MCF 10A (cell line): ENCODE measurements around the gene CLASRP. TPM values are rescaled to one million over a fixed set of nuclear protein-coding genes. Genes with fewer than 3 reads are reported as not detected.

Source experiments
- BruUV-seq: library from RNA; stranded (reverse); fragments of 400-500 nt; replicated peaks from 2 replicates; lab custom pipeline; 2021; lab: Mats Ljungman, UMichigan
- CTCF ChIA-PET: fragments of 300-600 bp; sonication (Branson Sonifier 250); formaldehyde crosslinking; extraction: SDS; loops from one replicate; lab custom pipeline; 2021; ENCODE audit warnings: antibody characterized with exemption, inconsistent platforms; lab: Yijun Ruan, JAX
- POLR2A ChIA-PET: fragments of 300-600, 350-650 bp; sonication (Branson Sonifier 250); formaldehyde crosslinking; extraction: SDS; loops from one replicate; lab custom pipeline; 2020; ENCODE audit warnings: antibody characterized with exemption, inconsistent platforms; lab: Yijun Ruan, JAX
- DNase-seq: peaks from one replicate; pipeline ENCODE4 v3.0.0-alpha.2; 2018; ENCODE audit not compliant: unreplicated experiment
- H3K27ac Mint-ChIP-seq: one replicate; pipeline ENCODE4 v1.8.0; 2022; ENCODE audit warnings: mild to moderate bottlenecking, low read depth, mixed read lengths; ENCODE audit not compliant: unreplicated experiment
- H3K27me3 Mint-ChIP-seq: one replicate; pipeline ENCODE4 v1.8.0; 2022; ENCODE audit warnings: mixed read lengths; ENCODE audit not compliant: insufficient read depth, unreplicated experiment
- H3K36me3 Mint-ChIP-seq: one replicate; pipeline ENCODE4 v1.8.0; 2022; ENCODE audit warnings: mild to moderate bottlenecking, moderate library complexity, mixed read lengths; ENCODE audit not compliant: insufficient read depth, unreplicated experiment
- H3K4me1 Mint-ChIP-seq: one replicate; pipeline ENCODE4 v1.8.0; 2022; ENCODE audit warnings: mixed read lengths; ENCODE audit not compliant: insufficient read depth, unreplicated experiment
- H3K4me3 Mint-ChIP-seq: one replicate; pipeline ENCODE4 v1.8.0; 2022; ENCODE audit warnings: mild to moderate bottlenecking, moderate library complexity, mixed read lengths; ENCODE audit not compliant: unreplicated experiment
- H3K9me3 Mint-ChIP-seq: one replicate; pipeline ENCODE4 v1.8.0; 2022; ENCODE audit warnings: mixed read lengths; ENCODE audit not compliant: unreplicated experiment
- intact Hi-C: fragments of 100-400 bp; cut with micrococcal nuclease; formaldehyde crosslinking; loops from 2 replicates; pipeline ENCODE4 v1.14.1; 2022
- total RNA-seq: library from RNA; stranded (reverse); gene quantifications from 2 replicates; pipeline ENCODE4 v1.2.3, GENCODE V29; 2022
- TF ChIP-seq, protein P1 (sequence below): fragments of 200-600 bp; IDR thresholded peaks from one replicate; pipeline ENCODE4 v1.8.0; 2022; ENCODE audit warnings: antibody characterized with exemption, mild to moderate bottlenecking; ENCODE audit not compliant: unreplicated experiment

CLASRP gene
- total RNA-seq, 1 experiment from 2014 or later = 83.5 TPM

DNA sequence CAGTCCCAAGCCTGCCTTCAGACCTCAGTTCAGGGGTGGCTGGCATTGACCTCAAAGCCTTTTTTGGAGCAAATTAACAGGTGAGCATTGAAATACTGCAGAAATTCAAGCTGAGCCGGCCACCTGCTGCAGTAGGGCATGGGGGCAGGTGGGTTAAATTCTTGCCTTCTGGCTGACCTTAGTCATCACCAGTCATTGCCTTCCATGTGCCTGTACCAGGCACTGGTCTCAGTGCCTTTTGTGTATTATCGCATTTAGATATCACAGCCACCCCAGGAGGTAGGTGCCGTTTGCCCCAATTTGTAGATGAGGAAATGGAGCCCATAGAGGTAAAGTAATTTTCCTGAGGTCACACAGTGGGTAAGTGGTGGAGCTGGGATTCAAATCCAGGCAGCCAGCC, 61.4 kb downstream of the CLASRP start:
- H3K36me3 Mint-ChIP-seq = peaks cover 6% of the 10 kb centered on the region
- BruUV-seq = no TSS peak
- TF ChIP-seq, protein P1, sequence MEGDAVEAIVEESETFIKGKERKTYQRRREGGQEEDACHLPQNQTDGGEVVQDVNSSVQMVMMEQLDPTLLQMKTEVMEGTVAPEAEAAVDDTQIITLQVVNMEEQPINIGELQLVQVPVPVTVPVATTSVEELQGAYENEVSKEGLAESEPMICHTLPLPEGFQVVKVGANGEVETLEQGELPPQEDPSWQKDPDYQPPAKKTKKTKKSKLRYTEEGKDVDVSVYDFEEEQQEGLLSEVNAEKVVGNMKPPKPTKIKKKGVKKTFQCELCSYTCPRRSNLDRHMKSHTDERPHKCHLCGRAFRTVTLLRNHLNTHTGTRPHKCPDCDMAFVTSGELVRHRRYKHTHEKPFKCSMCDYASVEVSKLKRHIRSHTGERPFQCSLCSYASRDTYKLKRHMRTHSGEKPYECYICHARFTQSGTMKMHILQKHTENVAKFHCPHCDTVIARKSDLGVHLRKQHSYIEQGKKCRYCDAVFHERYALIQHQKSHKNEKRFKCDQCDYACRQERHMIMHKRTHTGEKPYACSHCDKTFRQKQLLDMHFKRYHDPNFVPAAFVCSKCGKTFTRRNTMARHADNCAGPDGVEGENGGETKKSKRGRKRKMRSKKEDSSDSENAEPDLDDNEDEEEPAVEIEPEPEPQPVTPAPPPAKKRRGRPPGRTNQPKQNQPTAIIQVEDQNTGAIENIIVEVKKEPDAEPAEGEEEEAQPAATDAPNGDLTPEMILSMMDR = no peak
- no peak overlapping the region for H3K27ac Mint-ChIP-seq
- CTCF ChIA-PET = interaction anchor here (1.1 kb wide), 1 partner anchor 9 kb away, joined by 3 read pairs; no protein-coding TSS in a partner anchor
- H3K9me3 Mint-ChIP-seq = no peaks in the 10 kb centered on the region
- intact Hi-C loops = no loop called here
- peaks cover 56% of the 10 kb centered on the region for H3K4me1 Mint-ChIP-seq
- no peak for DNase-seq
- no peaks in the 10 kb centered on the region for H3K27me3 Mint-ChIP-seq
- H3K4me3 Mint-ChIP-seq = no peak overlapping the region
- POLR2A ChIA-PET = no interaction called here

DNA sequence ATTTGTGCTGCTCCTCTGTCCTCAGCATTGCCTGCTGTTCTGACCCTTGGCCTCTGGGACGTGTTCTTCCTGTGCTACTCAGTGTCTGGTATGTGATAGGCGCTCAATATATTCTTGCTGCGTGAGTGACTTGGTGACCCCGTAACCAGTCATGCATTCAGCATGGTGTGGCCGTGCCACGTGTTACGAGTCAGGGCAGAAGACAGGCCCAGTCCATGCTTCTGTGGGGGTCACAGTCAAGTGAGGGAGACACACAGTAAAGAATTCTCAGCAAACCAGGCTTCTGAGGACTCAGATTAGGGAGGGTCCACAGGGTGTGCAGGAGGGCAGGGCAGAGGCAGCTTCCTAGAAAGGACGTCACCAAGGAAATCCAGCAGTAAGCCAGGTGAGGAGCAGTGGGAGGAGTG, 62.0 kb downstream of the CLASRP start:
- Mint-ChIP-seq H3K27me3 (no peaks in the 10 kb centered on the region), H3K4me1 (peaks cover 52% of the 10 kb centered on the region), H3K27ac (no peak overlapping the region), H3K36me3 (peaks cover 6% of the 10 kb centered on the region), H3K9me3 (no peaks in the 10 kb centered on the region), H3K4me3 (no peak overlapping the region)
- intact Hi-C loops = no loop called here
- no peak for DNase-seq
- POLR2A ChIA-PET = no interaction called here
- CTCF ChIA-PET = interaction anchor here (0.5 to 1.0 kb wide), 3 partner anchors 84 to 385 kb away, joined by 3 to 4 read pairs (median 3); no protein-coding TSS in a partner anchor
- TF ChIP-seq, protein P1 = no peak
- no TSS peak for BruUV-seq

DNA sequence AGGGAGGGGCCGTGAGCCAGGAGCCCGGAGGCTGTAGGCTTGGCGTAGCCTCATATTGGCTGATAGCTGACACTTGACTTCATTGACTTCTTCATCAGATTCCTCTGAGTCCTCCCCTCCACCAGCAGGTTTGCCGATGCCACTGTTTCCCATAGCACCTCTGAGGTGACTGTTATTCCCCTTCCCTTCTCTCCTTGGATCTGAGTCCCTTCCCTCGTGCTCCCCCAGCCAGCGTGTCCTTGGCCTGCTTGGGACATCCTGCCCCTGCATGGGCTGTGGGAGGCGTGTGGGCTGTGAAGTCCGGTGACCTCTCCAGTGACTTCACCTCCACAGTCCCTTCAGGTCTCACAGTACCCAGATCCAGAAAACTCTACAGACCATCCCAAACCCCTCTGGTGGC, 63.0 kb downstream of the CLASRP start:
- Mint-ChIP-seq H3K9me3 (no peaks in the 10 kb centered on the region), H3K4me3 (no peak overlapping the region), H3K27me3 (no peaks in the 10 kb centered on the region), H3K36me3 (peaks cover 6% of the 10 kb centered on the region), H3K27ac (no peak overlapping the region), H3K4me1 (peaks cover 42% of the 10 kb centered on the region)
- CTCF ChIA-PET = interaction anchor here (0.6 kb wide), 1 partner anchor 212 kb away, joined by 3 read pairs; no protein-coding TSS in a partner anchor
- POLR2A ChIA-PET = no interaction called here
- no peak for DNase-seq
- BruUV-seq = no TSS peak
- TF ChIP-seq, protein P1 = no peak
- intact Hi-C loops = no loop called here

DNA sequence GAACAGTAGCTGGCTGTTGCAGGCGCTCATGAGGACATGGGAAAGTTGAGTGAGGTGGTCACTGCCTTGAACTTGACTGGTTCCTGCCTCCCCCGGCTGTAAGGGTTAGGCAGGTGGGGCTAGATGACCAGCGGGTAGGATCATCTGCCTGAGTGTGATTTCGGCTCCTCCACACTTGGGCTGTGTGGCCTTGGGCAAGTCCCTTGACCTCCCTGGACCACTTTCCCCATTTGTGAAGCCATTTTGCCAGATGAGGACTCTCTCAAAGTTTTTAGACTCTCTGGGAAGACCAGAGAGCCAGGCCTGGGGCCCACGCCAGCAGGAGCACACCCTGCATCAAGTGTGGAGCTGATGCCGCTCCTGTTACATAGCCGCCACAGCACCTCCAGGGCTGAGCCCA, 63.6 kb downstream of the CLASRP start:
- intact Hi-C loops = no loop called here
- POLR2A ChIA-PET = no interaction called here
- H3K27ac Mint-ChIP-seq = no peak overlapping the region
- CTCF ChIA-PET = interaction anchor here (0.5 to 1.9 kb wide), 2 partner anchors 23 to 505 kb away, joined by 3 to 7 read pairs; no protein-coding TSS in a partner anchor
- H3K36me3 Mint-ChIP-seq = peaks cover 6% of the 10 kb centered on the region
- no peak for DNase-seq
- no peaks in the 10 kb centered on the region for H3K9me3 Mint-ChIP-seq
- no peaks in the 10 kb centered on the region for H3K27me3 Mint-ChIP-seq
- no TSS peak for BruUV-seq
- TF ChIP-seq, protein P1 = no peak
- H3K4me3 Mint-ChIP-seq = no peak overlapping the region
- H3K4me1 Mint-ChIP-seq = peaks cover 35% of the 10 kb centered on the region
